Activated CD8-positive, alpha-beta memory T cell treated with anti-CD3 and anti-CD28 coated beads for 36 hours (primary cell): ENCODE measurements around the gene KSR2. TPM values are rescaled to one million over a fixed set of nuclear protein-coding genes. Genes with fewer than 3 reads are reported as not detected.
"Not testable (repeated sequence)": the region's sequence is repeated elsewhere in the genome, so short reads cannot be mapped to it uniquely, and the experiment has no call there.

Source experiments
- CTCF ChIA-PET: fragments of 350-600 bp; sonication (Branson Sonifier 250); formaldehyde crosslinking; loops from one replicate; lab custom pipeline; 2021; ENCODE audit warnings: antibody characterized with exemption; lab: Charles Lee
- POLR2A ChIA-PET: fragments of 350-600 bp; sonication (Branson Sonifier 250); formaldehyde crosslinking; loops from one replicate; lab custom pipeline; 2021; ENCODE audit warnings: antibody characterized with exemption; lab: Charles Lee
- total RNA-seq, 2 experiments: library from RNA; stranded (reverse); gene quantifications; one replicate each; pipeline ENCODE4 v1.2.3, GENCODE V29; 2021

The KSR2 gene
- under 1 TPM in 1 of 2 experiments, not detected in 1; 0.02 TPM for total RNA-seq

- CTCF ChIA-PET = interaction anchor here (0.6 to 1.0 kb wide), 3 partner anchors 8 to 407 kb away, joined by 3 to 4 read pairs (median 3); partner anchors contain the start of gene SUDS3
- POLR2A ChIA-PET = interaction anchor here (1.1 kb wide), 1 partner anchor 47 kb away, joined by 3 read pairs; the partner anchor contains the start of gene RFC5
These were observed at the start of gene KSR2 for GRCh38 chr12:117968826-117969659. Gene KSR2 (minus strand): TSS chr12:117968990. CDS start chr12:117968255, 735 bp downstream.

DNA sequence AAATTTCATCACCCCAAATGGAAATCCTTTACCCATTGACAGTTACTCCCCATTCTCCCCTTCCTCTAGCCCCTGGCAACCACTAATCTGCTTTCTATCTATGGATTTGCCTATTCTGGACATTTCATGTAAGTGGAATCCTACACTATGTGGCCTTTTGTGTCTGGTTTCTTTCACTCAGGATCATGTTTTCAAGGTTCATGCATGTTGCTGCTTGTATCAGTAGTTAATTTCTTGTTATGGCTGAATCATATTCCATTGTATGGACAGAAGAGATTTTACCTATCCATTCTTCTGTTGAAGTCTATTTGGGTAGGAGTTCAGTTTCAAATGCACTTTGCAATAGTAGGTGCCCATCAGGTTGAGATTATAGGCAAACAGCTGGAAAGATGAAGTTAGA, 49.1 kb upstream of the KSR2 start:
- POLR2A ChIA-PET = no interaction called here
- CTCF ChIA-PET = no interaction called here

DNA sequence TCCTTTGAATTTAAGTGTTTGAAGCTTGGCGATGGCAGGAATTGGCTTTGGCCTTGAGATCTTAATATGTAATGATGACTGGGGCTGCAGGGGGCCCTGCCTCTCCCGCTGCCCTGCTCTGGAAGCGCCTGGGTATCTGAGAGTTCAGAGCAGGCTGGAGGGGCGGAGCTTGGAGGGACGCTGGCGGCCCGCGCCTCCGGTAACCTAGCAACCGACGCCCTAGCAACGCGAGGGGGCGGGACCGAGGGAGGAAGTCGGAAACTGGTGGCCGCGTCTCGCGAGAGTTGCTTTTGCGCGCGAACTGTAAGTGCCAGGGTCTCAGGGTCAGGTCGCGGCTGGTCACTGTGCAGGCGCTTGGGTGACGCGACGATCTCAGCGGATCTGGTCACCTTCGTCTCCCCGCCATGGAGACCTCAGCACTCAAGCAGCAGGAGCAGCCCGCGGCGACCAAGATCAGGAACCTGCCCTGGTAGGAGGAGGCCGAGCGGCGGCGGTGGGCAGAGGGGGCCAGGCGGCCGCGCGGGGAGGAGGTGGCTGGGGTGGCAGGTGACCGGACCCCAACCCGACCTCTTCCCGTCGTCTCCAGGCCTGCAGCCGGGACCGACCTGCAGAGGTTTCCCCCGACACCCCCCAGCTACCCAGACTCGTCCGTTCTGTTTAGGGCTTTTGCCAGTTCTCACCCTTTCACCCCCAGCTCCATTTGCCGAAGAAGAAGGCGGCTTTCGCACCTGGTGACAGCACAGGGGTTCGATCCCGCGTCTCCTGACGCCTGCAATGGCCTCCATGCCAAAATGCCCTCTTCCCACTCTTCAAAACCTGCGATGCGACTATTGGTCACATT, 47.9 kb upstream of the KSR2 start, which contains the start of gene RFC5:
Gene RFC5, plus strand, starts transcription at position 280 of the 841 bp plus-strand sequence. Its CDS starts 125 bp downstream, at position 405.
- POLR2A ChIA-PET = interaction anchor here (0.5 to 1.8 kb wide), 10 partner anchors 18 to 1957 kb away, joined by 3 to 8 read pairs (median 4); partner anchors contain the start of genes PEBP1 and WSB2
- CTCF ChIA-PET = interaction anchor here (0.7 to 1.6 kb wide), 4 partner anchors 11 to 160 kb away, joined by 3 to 4 read pairs (median 3); partner anchors contain the start of gene PEBP1

DNA sequence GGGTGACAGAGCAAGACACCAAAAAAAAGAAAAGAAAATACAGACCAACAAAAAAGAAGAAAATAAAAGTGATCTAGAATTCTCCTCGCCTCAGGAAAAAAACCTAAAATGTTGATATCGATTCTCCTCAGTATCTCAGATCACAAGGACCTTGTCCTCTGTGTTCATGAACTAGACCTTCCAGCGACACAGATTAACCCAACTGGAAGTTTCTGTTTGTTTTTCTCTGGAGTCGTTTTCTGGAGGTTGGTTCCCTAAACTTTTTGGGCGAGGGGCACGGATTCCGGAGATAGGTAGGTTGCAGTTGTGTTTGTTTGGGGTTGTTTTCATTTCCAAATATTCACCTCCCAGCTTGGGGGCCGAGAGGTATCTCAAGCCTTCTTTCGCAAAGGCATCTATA, 47.2 kb upstream of the KSR2 start:
- POLR2A ChIA-PET = interaction anchor here (0.6 to 1.8 kb wide), 5 partner anchors 19 to 120 kb away, joined by 3 to 8 read pairs (median 3); partner anchors contain the start of gene PEBP1
- CTCF ChIA-PET = interaction anchor here (1.5 to 1.6 kb wide), 3 partner anchors 120 to 159 kb away, joined by 3 to 4 read pairs (median 3); partner anchors contain the start of gene PEBP1

- ChIA-PET POLR2A (no interaction called here), CTCF (no interaction called here)
These were observed 46.5 kb upstream of the KSR2 start for GRCh38 chr12:118015306-118015705.

DNA sequence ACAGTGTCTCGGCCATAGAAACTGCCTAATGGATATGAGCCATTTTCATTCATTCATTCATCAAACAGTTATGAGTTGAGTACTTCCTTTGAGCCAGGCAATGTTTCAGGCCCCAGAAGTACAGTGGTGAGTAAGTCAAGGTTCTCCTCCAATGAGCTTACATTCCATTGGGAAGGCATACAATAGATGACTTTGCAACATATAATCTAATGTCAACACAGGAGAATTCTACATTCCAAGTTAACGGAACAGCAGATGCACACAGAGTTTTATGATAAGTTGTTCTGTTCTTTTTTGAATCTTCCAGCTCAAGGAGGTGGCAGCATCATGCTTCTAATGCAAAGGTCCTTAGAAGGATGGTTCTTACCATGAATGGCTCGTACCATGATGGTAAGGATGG, 44.5 kb upstream of the KSR2 start:
- POLR2A ChIA-PET = no interaction called here
- CTCF ChIA-PET = no interaction called here

GRCh38 chr12:118011961-118012360, 43.2 kb upstream of the KSR2 start:
- ChIA-PET CTCF (no interaction called here), POLR2A (no interaction called here)

- ChIA-PET POLR2A (no interaction called here), CTCF (no interaction called here)
These were observed 42.6 kb upstream of the KSR2 start for GRCh38 chr12:118011377-118011776.

- ChIA-PET CTCF (no interaction called here), POLR2A (no interaction called here)
These were observed 42.1 kb upstream of the KSR2 start for GRCh38 chr12:118010903-118011302.

DNA sequence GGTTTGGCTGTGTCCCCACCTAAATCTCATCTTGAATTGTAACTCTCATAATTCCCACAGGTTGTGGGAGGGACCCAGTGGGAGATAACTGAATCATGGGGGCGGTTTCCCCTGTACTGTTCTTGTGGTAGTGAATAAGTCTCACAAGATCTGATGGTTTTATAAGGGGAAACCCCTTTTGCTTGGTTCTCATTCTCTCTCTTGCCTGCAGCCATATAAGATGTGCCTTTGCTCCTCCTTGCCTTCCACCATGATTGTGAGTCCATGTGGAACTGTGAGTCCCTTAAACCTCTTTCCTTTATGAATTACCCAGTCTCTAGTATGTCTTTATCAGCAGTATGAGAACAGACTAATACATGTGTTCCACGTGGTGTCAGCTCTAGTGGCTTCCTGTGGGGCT, 31.0 kb upstream of the KSR2 start:
- CTCF ChIA-PET = not testable (repeated sequence)
- POLR2A ChIA-PET = interaction anchor here (0.6 kb wide), 1 partner anchor 29 kb away, joined by 3 read pairs; no protein-coding TSS in a partner anchor

GRCh38 chr12:117998719-117999118, 29.9 kb upstream of the KSR2 start:
- ChIA-PET POLR2A (no interaction called here), CTCF (no interaction called here)

- CTCF ChIA-PET = interaction anchor here (0.9 kb wide), 1 partner anchor 17 kb away, joined by 9 read pairs; no protein-coding TSS in a partner anchor
These were observed 26.0 kb upstream of the KSR2 start for GRCh38 chr12:117994551-117995438.

DNA sequence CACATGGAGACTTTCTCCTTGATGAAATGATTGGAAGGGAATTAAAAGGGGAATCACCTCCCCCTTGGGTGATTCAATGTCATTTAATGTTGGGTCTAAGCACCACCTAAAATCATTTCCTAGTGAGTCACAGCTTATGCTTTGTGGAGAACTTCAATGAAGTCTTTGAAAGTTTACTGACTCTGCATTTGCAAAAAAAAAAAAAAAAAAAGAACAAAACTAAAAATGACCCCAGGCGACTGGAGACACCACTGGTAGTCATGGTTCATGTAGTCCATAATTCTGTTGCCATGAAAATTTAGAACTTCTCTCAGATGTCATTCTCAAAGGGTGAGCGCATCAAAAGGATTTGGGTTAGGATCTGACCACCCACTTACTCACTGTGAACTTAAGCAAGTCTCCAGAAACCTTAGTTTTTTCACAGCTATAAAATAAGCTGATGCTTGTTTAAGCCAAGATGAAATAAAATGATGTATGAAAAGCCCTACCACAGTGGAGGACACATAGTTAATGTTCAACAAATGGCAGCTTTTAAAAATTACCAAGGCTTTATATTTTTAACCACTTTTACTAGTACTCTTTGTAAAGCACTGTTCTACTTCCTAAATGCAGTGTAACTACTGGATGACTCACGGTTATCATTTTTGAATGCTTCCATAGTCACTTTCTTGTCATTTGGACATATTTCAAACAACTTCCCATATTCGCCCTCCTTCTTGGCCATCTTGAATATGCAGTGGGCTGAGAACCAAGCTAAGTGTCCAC, 18.1 kb upstream of the KSR2 start:
- CTCF ChIA-PET = interaction anchor here (0.7 kb wide), 1 partner anchor 73 kb away, joined by 3 read pairs; no protein-coding TSS in a partner anchor
- POLR2A ChIA-PET = no interaction called here

More at GRCh38 chr12:117994551-117995438, 26.0 kb upstream of the KSR2 start:
- POLR2A ChIA-PET = no interaction called here

GRCh38 chr12:117985182-117985581, 16.4 kb upstream of the KSR2 start:
- CTCF ChIA-PET = no interaction called here
- POLR2A ChIA-PET = no interaction called here

DNA sequence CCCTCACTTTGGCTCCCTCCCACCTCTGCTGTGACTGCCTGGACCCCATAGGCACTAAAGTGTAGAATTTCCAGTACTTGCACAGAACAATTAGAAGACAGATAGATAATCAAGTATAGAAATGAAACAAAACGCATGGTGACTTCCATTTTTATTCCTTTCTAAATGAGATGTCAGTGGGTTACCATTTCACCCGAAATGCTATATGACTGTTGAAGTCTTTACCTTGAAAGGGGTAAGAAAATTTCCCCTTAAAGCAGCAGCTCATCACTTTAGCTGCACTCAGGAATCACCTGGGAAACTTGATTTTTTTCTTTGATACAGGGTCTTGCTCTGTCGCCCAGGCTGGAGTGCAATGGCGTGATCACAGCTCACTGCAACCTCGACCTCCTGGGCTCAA, 12.5 kb upstream of the KSR2 start:
- POLR2A ChIA-PET = no interaction called here
- CTCF ChIA-PET = no interaction called here

DNA sequence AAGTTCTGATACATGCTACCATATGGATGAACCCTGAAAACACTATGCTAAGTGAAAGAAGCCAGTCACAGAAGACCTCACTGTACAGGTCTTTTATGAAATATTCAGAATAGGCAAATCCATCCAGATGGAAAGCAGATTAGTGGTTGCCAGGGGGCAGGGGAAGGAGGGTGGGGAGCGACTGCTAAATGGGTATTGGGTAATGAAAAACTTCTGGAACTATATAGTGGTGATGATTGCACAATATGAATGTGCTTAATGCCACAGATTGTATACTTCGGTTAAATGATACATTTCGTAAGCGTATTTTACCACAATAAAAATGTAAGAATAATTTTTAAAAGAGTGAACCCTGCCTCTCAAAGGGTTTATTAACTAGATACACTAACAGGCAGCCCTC, 11.8 kb upstream of the KSR2 start:
- ChIA-PET POLR2A (no interaction called here), CTCF (no interaction called here)

DNA sequence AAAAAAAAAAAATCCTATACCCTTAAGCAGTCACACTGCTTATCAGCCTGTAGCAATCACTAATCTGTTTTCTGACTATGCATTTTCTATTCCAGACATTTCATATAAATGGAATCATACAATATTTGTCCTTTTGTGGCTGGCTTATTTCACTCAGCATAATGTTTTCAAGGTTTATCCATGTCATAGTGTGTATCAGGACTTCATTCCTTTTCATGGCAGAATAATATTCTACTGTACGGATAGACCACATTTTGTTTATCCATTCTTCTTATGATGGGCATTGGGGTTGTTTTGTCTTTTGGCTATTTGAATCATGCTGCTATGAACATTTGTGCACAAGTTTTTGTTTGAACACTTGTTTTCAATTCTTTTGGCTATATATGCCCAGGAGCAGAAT, 8.6 kb upstream of the KSR2 start:
- ChIA-PET POLR2A (no interaction called here), CTCF (interaction anchor here (1.2 kb wide), 1 partner anchor 18 kb away, joined by 9 read pairs; no protein-coding TSS in a partner anchor)

DNA sequence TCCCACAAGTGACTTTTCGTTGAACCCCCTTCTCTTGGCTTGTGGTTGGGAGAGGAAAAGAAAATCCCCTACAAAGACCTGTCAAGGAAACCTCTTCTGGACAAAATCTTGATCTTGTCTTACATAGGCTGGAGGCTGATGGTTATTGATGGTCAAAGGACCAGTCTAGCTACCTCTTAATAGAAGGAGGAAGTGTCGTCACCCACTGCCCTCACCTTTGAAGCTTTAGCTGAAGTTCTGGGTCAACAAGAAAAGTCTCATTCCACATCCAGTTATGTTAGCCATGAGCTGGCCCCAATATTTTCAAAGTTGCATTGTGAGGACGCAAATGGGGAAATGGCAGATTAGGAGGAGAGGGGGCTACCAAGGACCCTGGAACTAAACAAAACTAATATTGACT, 6.2 kb upstream of the KSR2 start:
- POLR2A ChIA-PET = no interaction called here
- CTCF ChIA-PET = no interaction called here
